ENCODE measurements around the gene TCEAL9. TPM values are rescaled to one million over a fixed set of nuclear protein-coding genes. Genes with fewer than 3 reads are reported as not detected.

TCEAL9 gene
- total RNA-seq, 1 donor from 2014 or later, result 108 TPM

DNA sequence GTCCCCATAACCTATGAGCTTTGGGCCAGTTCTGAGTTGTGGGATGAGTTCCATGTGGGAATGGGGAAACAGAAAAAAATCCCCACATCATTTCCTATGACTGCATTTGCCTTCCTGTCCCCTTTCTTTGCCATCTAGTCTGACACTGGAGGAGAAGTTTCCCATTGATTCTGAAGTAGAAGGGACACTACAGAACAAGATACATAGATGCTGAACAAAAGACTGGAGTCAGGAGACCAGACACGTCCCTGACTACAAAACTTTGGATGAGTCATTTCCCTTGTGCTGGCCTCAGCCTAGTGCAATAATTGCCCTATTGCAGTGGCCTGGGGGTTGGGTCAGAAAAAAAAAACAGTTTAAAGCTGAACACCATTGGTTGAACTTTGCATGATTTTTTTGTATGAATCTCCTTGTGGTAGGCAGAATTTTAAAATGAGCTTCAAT is 42.1 kb downstream of the TCEAL9 start:
- H3K9ac ChIP-seq, result no peak overlapping the region

DNA sequence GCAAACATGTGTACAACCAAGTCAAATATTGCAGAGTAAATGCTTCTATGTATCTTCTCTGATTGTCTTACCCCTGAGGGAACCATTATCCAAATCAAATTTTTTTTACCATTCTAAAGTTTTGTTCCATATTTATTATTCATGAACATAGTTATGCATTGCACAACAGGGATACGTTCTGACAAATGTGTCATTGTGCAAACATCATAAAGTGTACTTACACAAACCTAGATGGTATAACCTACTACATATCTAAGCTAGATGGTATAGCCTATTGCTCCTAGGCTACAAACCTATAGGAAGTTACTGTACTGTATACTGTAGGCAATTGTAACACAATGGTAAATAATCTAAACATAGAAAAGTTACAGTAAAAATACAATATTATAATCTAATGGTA is 43.4 kb downstream of the TCEAL9 start:
- H3F3A ChIP-seq (ENCODE audit: low read depth), result no peaks in the 10 kb centered on the region
- no peak overlapping the region for H3K9ac ChIP-seq
- Mint-ChIP-seq H3K4me3 (no peak overlapping the region), H3K4me1 (peaks cover 24% of the 10 kb centered on the region), H3K27me3 (ENCODE audit: insufficient read depth, low read depth) (peaks cover 9% of the 10 kb centered on the region), H3K9me3 (peaks cover 12% of the 10 kb centered on the region), H3K27ac (no peak overlapping the region), H3K36me3 (no peaks in the 10 kb centered on the region)
- H3K79me2 ChIP-seq (ENCODE audit: low read depth), result no peaks in the 10 kb centered on the region
- H3K36me3 ChIP-seq, result no peaks in the 10 kb centered on the region
- H2AFZ ChIP-seq (replicated peaks), result no peak overlapping the region
- no peak for DNase-seq (ENCODE audit: low spot score)
- H3K27me3 ChIP-seq, result peaks cover 7% of the 10 kb centered on the region
- H3K4me2 ChIP-seq, result no peak overlapping the region
- TF ChIP-seq, protein P1, sequence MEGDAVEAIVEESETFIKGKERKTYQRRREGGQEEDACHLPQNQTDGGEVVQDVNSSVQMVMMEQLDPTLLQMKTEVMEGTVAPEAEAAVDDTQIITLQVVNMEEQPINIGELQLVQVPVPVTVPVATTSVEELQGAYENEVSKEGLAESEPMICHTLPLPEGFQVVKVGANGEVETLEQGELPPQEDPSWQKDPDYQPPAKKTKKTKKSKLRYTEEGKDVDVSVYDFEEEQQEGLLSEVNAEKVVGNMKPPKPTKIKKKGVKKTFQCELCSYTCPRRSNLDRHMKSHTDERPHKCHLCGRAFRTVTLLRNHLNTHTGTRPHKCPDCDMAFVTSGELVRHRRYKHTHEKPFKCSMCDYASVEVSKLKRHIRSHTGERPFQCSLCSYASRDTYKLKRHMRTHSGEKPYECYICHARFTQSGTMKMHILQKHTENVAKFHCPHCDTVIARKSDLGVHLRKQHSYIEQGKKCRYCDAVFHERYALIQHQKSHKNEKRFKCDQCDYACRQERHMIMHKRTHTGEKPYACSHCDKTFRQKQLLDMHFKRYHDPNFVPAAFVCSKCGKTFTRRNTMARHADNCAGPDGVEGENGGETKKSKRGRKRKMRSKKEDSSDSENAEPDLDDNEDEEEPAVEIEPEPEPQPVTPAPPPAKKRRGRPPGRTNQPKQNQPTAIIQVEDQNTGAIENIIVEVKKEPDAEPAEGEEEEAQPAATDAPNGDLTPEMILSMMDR (IDR thresholded peaks at IDR 0.05), result no peak
- TF ChIP-seq EZH2 (IDR thresholded peaks at IDR 0.05) (no peak), EZH2phosphoT487 (IDR thresholded peaks at IDR 0.05) (no peak)
- no peaks in the 10 kb centered on the region for H3K9me3 ChIP-seq (ENCODE audit: low read depth)
- H3K27ac ChIP-seq, result no peak overlapping the region
- H3K4me3 ChIP-seq, result no peak overlapping the region
- H3K4me1 ChIP-seq, result no peaks in the 10 kb centered on the region
- no peaks in the 10 kb centered on the region for H4K20me1 ChIP-seq (ENCODE audit: low read depth)

More for the DNA sequence above, 42.1 kb downstream of the TCEAL9 start:
- Histone ChIP-seq H3K4me2 (no peak overlapping the region), H3K36me3 (no peaks in the 10 kb centered on the region), H3K9me3 (ENCODE audit: low read depth) (no peaks in the 10 kb centered on the region), H3K4me1 (no peaks in the 10 kb centered on the region), H3K27me3 (peaks cover 7% of the 10 kb centered on the region), H4K20me1 (ENCODE audit: low read depth) (no peaks in the 10 kb centered on the region), H2AFZ (replicated peaks) (no peak overlapping the region), H3K27ac (no peak overlapping the region), H3K4me3 (no peak overlapping the region), H3K79me2 (ENCODE audit: low read depth) (no peaks in the 10 kb centered on the region), H3F3A (ENCODE audit: low read depth) (no peaks in the 10 kb centered on the region)
- Mint-ChIP-seq H3K4me1 (peaks cover 19% of the 10 kb centered on the region), H3K27me3 (ENCODE audit: insufficient read depth, low read depth) (peaks cover 9% of the 10 kb centered on the region), H3K27ac (no peak overlapping the region), H3K36me3 (no peaks in the 10 kb centered on the region), H3K4me3 (no peak overlapping the region), H3K9me3 (peaks cover 11% of the 10 kb centered on the region)
- TF ChIP-seq EZH2phosphoT487 (IDR thresholded peaks at IDR 0.05) (no peak), EZH2 (IDR thresholded peaks at IDR 0.05) (no peak)
- TF ChIP-seq, protein P1 (IDR thresholded peaks at IDR 0.05), result no peak
- DNase-seq (ENCODE audit: low spot score), result no peak

DNA sequence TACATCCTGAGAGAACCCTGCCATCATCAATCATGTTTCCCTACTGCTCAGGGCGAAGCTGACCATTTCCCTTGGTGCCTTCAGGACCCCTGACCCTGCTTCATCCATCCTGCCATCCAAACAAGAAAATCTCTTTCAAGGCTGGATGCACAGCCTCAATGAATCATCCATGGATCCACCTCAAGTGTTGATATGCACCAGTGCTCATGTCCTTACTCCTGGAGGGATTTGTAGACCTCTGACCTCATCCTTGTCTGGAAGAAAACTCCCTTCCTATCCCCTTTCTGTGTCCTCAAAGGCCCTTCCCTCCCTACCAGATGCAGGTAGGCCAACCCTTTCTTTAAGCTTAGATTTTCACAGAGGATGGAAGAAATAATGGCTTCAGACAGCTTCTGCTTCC is 44.6 kb downstream of the TCEAL9 start:
- H3K9ac ChIP-seq, result no peak overlapping the region
- H3K36me3 ChIP-seq, result no peaks in the 10 kb centered on the region
- H3K27me3 ChIP-seq, result peaks cover 7% of the 10 kb centered on the region
- DNase-seq (ENCODE audit: low spot score), result no peak
- TF ChIP-seq, protein P1 (IDR thresholded peaks at IDR 0.05), result no peak
- TF ChIP-seq EZH2 (IDR thresholded peaks at IDR 0.05) (no peak), EZH2phosphoT487 (IDR thresholded peaks at IDR 0.05) (no peak)
- no peak overlapping the region for H3K4me3 Mint-ChIP-seq
- no peaks in the 10 kb centered on the region for H3K36me3 Mint-ChIP-seq
- H3K4me1 Mint-ChIP-seq, result peaks cover 33% of the 10 kb centered on the region
- H3K79me2 ChIP-seq (ENCODE audit: low read depth), result peaks cover 9% of the 10 kb centered on the region
- no peak overlapping the region for H3K27ac Mint-ChIP-seq
- H3K4me2 ChIP-seq, result no peak overlapping the region
- H2AFZ ChIP-seq (replicated peaks), result no peak overlapping the region
- H3K4me1 ChIP-seq, result no peaks in the 10 kb centered on the region
- no peak overlapping the region for H3K27ac ChIP-seq
- no peaks in the 10 kb centered on the region for H3F3A ChIP-seq (ENCODE audit: low read depth)
- peaks cover 9% of the 10 kb centered on the region for H3K27me3 Mint-ChIP-seq (ENCODE audit: insufficient read depth, low read depth)
- peaks cover 9% of the 10 kb centered on the region for H3K9me3 Mint-ChIP-seq
- H4K20me1 ChIP-seq (ENCODE audit: low read depth), result no peaks in the 10 kb centered on the region
- H3K9me3 ChIP-seq (ENCODE audit: low read depth), result no peaks in the 10 kb centered on the region
- H3K4me3 ChIP-seq, result no peak overlapping the region
